Measurements from ENCODE around the gene TRABD2B.

Gene TRABD2B

GRCh38 chr1:47794081-47794480 is 203.1 kb downstream of the TRABD2B start:
- no peak for TF ChIP-seq CTCF (IDR thresholded peaks at IDR 0.05; ENCODE audit: extremely low read depth, missing control alignments)
- DNase-seq (ENCODE audit: low spot score): no peak

- TF ChIP-seq CTCF (IDR thresholded peaks at IDR 0.05; ENCODE audit: extremely low read depth, missing control alignments): no peak
- no peak for DNase-seq (ENCODE audit: low spot score)
Observed at GRCh38 chr1:47793563-47793962, 203.6 kb downstream of the TRABD2B start.

- no peak for DNase-seq (ENCODE audit: low spot score)
Observed at GRCh38 chr1:47792779-47793178, 204.4 kb downstream of the TRABD2B start.

GRCh38 chr1:47791879-47792608 is 205.1 kb downstream of the TRABD2B start:
- DNase-seq (ENCODE audit: low spot score): no peak

More at GRCh38 chr1:47792779-47793178, 204.4 kb downstream of the TRABD2B start:
- TF ChIP-seq CTCF (IDR thresholded peaks at IDR 0.05; ENCODE audit: extremely low read depth, missing control alignments): no peak

GRCh38 chr1:47788761-47789160 is 208.4 kb downstream of the TRABD2B start:
- no peak for TF ChIP-seq CTCF (IDR thresholded peaks at IDR 0.05; ENCODE audit: extremely low read depth, missing control alignments)
- DNase-seq (ENCODE audit: low spot score): no peak

More at GRCh38 chr1:47791879-47792608, 205.1 kb downstream of the TRABD2B start:
- TF ChIP-seq CTCF (IDR thresholded peaks at IDR 0.05; ENCODE audit: extremely low read depth, missing control alignments): no peak

GRCh38 chr1:47787560-47787959 is 209.6 kb downstream of the TRABD2B start:
- no peak for DNase-seq (ENCODE audit: low spot score)
- TF ChIP-seq CTCF (IDR thresholded peaks at IDR 0.05; ENCODE audit: extremely low read depth, missing control alignments): no peak

GRCh38 chr1:47786316-47786715 is 210.9 kb downstream of the TRABD2B start:
- TF ChIP-seq CTCF (IDR thresholded peaks at IDR 0.05; ENCODE audit: extremely low read depth, missing control alignments): no peak

More at GRCh38 chr1:47786316-47786715, 210.9 kb downstream of the TRABD2B start:
- no peak for DNase-seq (ENCODE audit: low spot score)

All from GM20000 (cell line).